IMR-90 (cell line): Measurements from ENCODE around the gene ITFG1. TPM values are rescaled to one million over a fixed set of nuclear protein-coding genes. Genes with fewer than 3 reads are reported as not detected.
"Not testable (repeated sequence)": the region's sequence is repeated elsewhere in the genome, so short reads cannot be mapped to it uniquely, and the experiment has no call there.

Experiments used
- ATAC-seq: fragments of 200-7000 bp; cut with Tn5 transposase; 2 replicates; pipeline ENCODE4 v1.9.1; 2020; ENCODE audit warnings: low read depth, mild to moderate bottlenecking, moderate library complexity
- BruUV-seq: library from RNA; stranded (reverse); fragments of 400-500 nt; replicated peaks from 2 replicates; lab custom pipeline; 2021; lab: Mats Ljungman, UMichigan
- CTCF ChIA-PET: fragments of 300-600 bp; formaldehyde crosslinking; extraction: SDS; loops from one replicate; lab custom pipeline; 2021; ENCODE audit warnings: antibody characterized with exemption; lab: Yijun Ruan, JAX
- POLR2A ChIA-PET: fragments of 300-600 bp; sonication (Branson Sonifier 250); formaldehyde crosslinking; loops from one replicate; lab custom pipeline; 2022; ENCODE audit warnings: antibody characterized with exemption; ENCODE audit not compliant: unreplicated experiment; lab: Charles Lee
- DNase-seq: peaks from one replicate; pipeline ENCODE4 v3.0.0; 2013
- H2AFZ ChIP-seq: replicated peaks from 2 replicates; pipeline ENCODE3; 2013; ENCODE audit warnings: low read length, mild to moderate bottlenecking; ENCODE audit not compliant: poor library complexity
- H2AK5ac ChIP-seq: 2 replicates; pipeline ENCODE4 v1.6.1; 2013; ENCODE audit warnings: low read depth, low read length, inconsistent platforms
- H2AK9ac ChIP-seq: replicated peaks from 2 replicates; pipeline ENCODE3; 2013; ENCODE audit warnings: mild to moderate bottlenecking, low read depth, low read length, moderate library complexity; ENCODE audit not compliant: poor library complexity
- H2BK120ac ChIP-seq: 2 replicates; pipeline ENCODE4 v1.6.1; 2013; ENCODE audit warnings: low read depth, low read length, inconsistent platforms
- H2BK15ac ChIP-seq: 3 replicates; pipeline ENCODE4 v1.6.1; 2013; ENCODE audit warnings: low read depth, low read length, inconsistent platforms
- H2BK20ac ChIP-seq: 2 replicates; pipeline ENCODE4 v1.6.1; 2013; ENCODE audit warnings: low read depth, mild to moderate bottlenecking, inconsistent platforms, low read length, moderate library complexity
- H2BK5ac ChIP-seq: 2 replicates; pipeline ENCODE4 v1.6.1; 2013; ENCODE audit warnings: mild to moderate bottlenecking, low read depth, low read length, inconsistent platforms; ENCODE audit not compliant: poor library complexity, severe bottlenecking
- H3K14ac ChIP-seq: replicated peaks from 2 replicates; pipeline ENCODE4 v1.6.1; 2013; ENCODE audit warnings: low read depth, low read length, inconsistent platforms
- H3K18ac ChIP-seq: 2 replicates; pipeline ENCODE4 v1.6.1; 2013; ENCODE audit warnings: low read depth, low read length, control low read depth
- H3K23ac ChIP-seq: 2 replicates; pipeline ENCODE4 v1.6.1; 2013; ENCODE audit warnings: low read depth, low read length, inconsistent platforms
- H3K27ac ChIP-seq: 2 replicates; pipeline ENCODE4 v1.5.1; 2013; ENCODE audit warnings: mild to moderate bottlenecking, control low read depth, low read length; ENCODE audit not compliant: insufficient read depth
- H3K27me3 ChIP-seq: 2 replicates; pipeline ENCODE4 v1.6.1; 2013; ENCODE audit warnings: low read length; ENCODE audit not compliant: control insufficient read depth, insufficient read depth
- H3K36me3 ChIP-seq: 2 replicates; pipeline ENCODE4 v1.6.1; 2013; ENCODE audit warnings: low read length, mixed read lengths; ENCODE audit not compliant: control insufficient read depth, insufficient read depth
- H3K4ac ChIP-seq: 2 replicates; pipeline ENCODE4 v1.6.1; 2013; ENCODE audit warnings: low read depth, low read length, inconsistent platforms
- H3K4me1 ChIP-seq: 2 replicates; pipeline ENCODE4 v1.6.1; 2013; ENCODE audit warnings: low read length, mixed read lengths; ENCODE audit not compliant: control insufficient read depth, insufficient read depth
- H3K4me2 ChIP-seq: 2 replicates; pipeline ENCODE4 v1.6.1; 2013; ENCODE audit warnings: low read depth, mild to moderate bottlenecking, control low read depth, low read length, moderate library complexity
- H3K4me3 ChIP-seq: 2 replicates; pipeline ENCODE4 v1.5.1; 2013; ENCODE audit warnings: low read depth, mild to moderate bottlenecking, control low read depth, low read length, moderate library complexity; ENCODE audit not compliant: insufficient read depth
- H3K56ac ChIP-seq: 2 replicates; pipeline ENCODE4 v1.6.1; 2013; ENCODE audit warnings: low read length, inconsistent platforms; ENCODE audit not compliant: insufficient read depth; ENCODE audit errors: extremely low read depth
- H3K79me1 ChIP-seq, 2 experiments: 2 replicates each; pipeline ENCODE4 v1.6.1; 2013; ENCODE audit warnings: low read length in 2 of 2, inconsistent platforms in 1 of 2, low read depth in 1 of 2
- H3K9ac ChIP-seq: 2 replicates; pipeline ENCODE4 v1.6.1; 2013; ENCODE audit warnings: low read depth, low read length, control low read depth
- H3K9me1 ChIP-seq: 2 replicates; pipeline ENCODE4 v1.6.1; 2013; ENCODE audit warnings: low read length, inconsistent platforms; ENCODE audit not compliant: insufficient read depth
- H3K9me3 ChIP-seq: 2 replicates; pipeline ENCODE4 v1.6.1; 2013; ENCODE audit warnings: low read length; ENCODE audit not compliant: control insufficient read depth, insufficient read depth
- H4K20me1 ChIP-seq: 2 replicates; pipeline ENCODE4 v1.6.1; 2013; ENCODE audit warnings: low read length, inconsistent platforms; ENCODE audit not compliant: insufficient read depth
- H4K5ac ChIP-seq: 2 replicates; pipeline ENCODE4 v1.6.1; 2013; ENCODE audit warnings: mild to moderate bottlenecking, low read depth, low read length, control low read depth
- H4K8ac ChIP-seq, 2 experiments: 2 replicates each; pipeline ENCODE4 v1.6.1; 2013; ENCODE audit warnings: low read depth in 2 of 2, low read length in 2 of 2, control low read depth in 1 of 2, inconsistent platforms in 1 of 2
- H4K91ac ChIP-seq: 2 replicates; pipeline ENCODE4 v1.6.1; 2013; ENCODE audit warnings: low read depth, low read length, inconsistent platforms; ENCODE audit not compliant: insufficient read depth
- WGBS, 2 experiments: methylation state at CpG; one replicate each; pipeline versions ENCODE4 v1.1.5 to v1.1.7; 2013; ENCODE audit warnings: missing lambda C conversion rate in 2 of 2; ENCODE audit not compliant: insufficient read length in 1 of 2; ENCODE audit errors: extremely low coverage in 2 of 2; 5-methylcytosine and 5-hydroxymethylcytosine counted together
- dilution Hi-C: fragments of 300-500 bp; cut with HindIII; formaldehyde crosslinking; loops from one replicate; pipeline ENCODE4 v1.14.3; 2018; ENCODE audit warnings: low sequenced_read_pairs; ENCODE audit not compliant: unreplicated experiment
- in situ Hi-C: fragments of 300-500 bp; cut with MboI; formaldehyde crosslinking; loops from 3 replicates; pipeline ENCODE4 v1.14.3; 2019; ENCODE audit warnings: low sequenced_read_pairs, inconsistent platforms, mixed read lengths
- intact Hi-C: fragments of 100-400 bp; cut with micrococcal nuclease; formaldehyde crosslinking; loops from 2 replicates; pipeline ENCODE4 v1.10.0; 2022
- polyA plus RNA-seq, 3 experiments: library from polyadenylated mRNA; depleted of rRNA; stranded (reverse); fragments of >200 nt; gene quantifications; 2 replicates each; pipeline ENCODE4 v1.2.3, GENCODE V29; 2012; ENCODE audit warnings: low replicate concordance in 1 of 3
- total RNA-seq: library from RNA; depleted of rRNA; stranded (reverse); fragments of >200 nt; gene quantifications from 2 replicates; pipeline ENCODE4 v1.2.3, GENCODE V29; 2012

Gene ITFG1
- total and polyA plus RNA-seq, 2 of the 4 experiments (the other 2 are of a cell fraction), result 54.3 to 60.4 TPM

DNA sequence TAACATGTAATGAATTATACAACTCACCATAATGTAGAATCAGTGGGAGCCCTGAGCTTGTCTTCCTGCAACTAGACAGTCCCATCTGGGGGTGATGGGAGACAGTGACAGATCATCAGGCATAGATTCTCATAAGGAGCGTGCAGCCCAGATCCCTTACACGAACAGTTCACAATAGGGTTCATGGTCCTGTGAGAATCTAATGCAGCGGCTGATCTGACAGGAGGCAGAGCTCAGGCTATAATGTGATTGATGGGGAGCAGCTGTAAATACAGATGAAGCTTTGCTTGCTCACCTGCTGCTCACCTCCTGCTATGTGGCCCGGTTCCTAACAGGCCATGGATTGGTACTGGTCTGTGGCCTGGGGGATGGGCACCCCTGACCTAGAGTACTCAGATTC is 257.4 kb downstream of the ITFG1 start:
- not testable (repeated sequence) for ATAC-seq

More for the DNA sequence above, 257.4 kb downstream of the ITFG1 start:
- dilution Hi-C loops, H3K79me1 ChIP-seq, H4K8ac ChIP-seq, H4K91ac ChIP-seq, H3K18ac ChIP-seq, H2AK9ac ChIP-seq, H2BK15ac ChIP-seq, H3K9me3 ChIP-seq, intact Hi-C loops, POLR2A ChIA-PET, H2BK20ac ChIP-seq, H3K4me2 ChIP-seq, H3K36me3 ChIP-seq, H3K4me1 ChIP-seq, H3K4ac ChIP-seq, H2AK5ac ChIP-seq, H3K27me3 ChIP-seq, DNase-seq, BruUV-seq, H4K5ac ChIP-seq, H2BK5ac ChIP-seq, H3K9ac ChIP-seq, H2AFZ ChIP-seq, H3K14ac ChIP-seq, in situ Hi-C loops, H3K23ac ChIP-seq, H3K27ac ChIP-seq, H3K56ac ChIP-seq, H3K9me1 ChIP-seq, H4K20me1 ChIP-seq, H2BK120ac ChIP-seq, CTCF ChIA-PET, H3K4me3 ChIP-seq: not testable (repeated sequence)
- WGBS, 2 experiments, result no CpG with 5 or more reads among the region's 4 CpGs
